ENCODE results near the gene CDH3.

Gene CDH3

DNA sequence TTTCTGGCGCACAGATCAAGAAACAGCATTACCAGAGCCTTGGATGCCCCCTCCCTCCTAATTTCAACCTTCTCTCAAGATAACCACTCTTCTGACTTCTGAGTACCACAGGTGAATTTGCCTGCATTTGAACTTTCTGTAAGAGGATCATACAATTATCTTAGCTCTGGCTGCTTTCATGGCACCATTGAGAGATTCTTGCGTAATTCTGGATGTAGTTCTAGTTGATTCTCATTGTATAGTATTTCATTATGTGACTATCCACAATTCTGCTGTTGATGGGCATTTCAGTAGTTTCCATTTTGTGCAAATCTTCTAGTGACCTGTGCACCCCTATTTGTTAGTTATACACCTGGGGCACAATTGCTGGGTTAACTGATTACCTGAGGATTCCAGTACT, 7.5 kb downstream of the CDH3 start:
- DNase-seq: no peak

DNA sequence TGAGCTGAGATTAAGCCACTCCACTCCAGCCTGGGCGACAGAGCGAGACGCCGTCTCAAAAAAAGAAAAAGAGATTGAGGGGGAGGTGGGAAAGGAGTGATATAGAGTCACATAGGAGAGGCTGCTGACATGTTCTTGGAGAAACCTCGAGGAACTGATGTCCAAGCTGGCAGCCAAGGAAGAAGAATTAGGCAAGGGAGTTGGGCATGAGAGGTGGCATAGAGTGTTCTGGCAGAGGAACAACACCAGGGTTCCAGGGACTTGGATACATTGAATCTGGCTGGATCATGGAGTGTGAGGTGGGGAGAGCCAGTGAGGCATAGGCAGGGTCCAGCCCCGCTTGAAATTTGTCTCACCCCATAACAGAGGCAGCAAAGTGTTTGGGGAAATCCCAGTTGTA, 10.7 kb downstream of the CDH3 start:
- DNase-seq: no peak

DNA sequence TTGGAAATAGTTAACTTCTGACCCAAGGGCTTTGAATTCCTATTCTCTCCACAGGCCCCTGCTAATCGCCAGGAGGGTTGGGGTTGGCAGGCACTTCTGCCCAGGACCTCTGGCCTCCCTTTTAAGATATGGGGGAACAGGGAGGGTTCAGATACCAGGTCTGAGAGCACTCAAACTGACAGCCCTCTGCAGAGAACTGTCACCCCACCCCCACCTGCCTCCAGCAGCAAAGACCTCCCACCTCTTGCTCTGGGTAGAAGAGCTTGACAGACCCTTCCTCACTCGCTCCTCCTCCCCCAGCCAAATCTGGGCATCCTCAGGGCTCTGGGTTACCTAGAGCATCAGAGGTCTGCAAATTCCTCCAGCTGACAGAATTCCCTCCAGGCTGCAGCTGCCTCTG, 11.6 kb downstream of the CDH3 start:
- no peak for DNase-seq

DNA sequence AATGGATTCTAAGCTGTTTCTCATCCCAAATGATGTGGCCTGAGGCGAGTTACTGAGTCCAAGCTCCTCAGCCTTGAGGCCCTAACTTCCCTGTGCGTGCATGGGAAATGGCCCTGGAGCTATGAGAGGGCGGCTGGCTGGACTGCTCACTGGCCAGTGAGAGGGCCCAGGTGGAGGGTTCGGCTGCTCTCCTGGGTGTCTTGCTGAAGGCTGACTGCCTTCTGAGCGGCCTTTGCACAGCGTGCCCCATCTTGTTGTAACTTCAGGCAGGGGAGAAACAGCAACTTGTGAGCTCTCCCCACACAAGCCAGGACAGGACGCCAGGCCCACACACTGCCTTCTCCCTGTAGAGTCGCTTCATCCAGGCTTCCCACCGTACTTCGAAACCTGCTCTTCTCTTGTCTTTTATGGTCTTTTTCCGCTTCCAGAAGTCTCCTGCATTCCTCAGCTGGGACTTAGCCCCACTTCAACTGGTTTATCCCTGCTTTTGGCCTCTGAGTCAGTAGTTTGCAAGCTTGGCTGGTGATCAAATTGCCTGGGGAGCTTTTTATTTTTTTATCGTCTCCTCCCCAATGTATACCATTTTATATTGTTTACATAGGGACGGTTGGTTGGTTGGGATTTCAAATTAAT, 13.3 kb downstream of the CDH3 start:
- peak; percentile 75 for DNase-seq

DNA sequence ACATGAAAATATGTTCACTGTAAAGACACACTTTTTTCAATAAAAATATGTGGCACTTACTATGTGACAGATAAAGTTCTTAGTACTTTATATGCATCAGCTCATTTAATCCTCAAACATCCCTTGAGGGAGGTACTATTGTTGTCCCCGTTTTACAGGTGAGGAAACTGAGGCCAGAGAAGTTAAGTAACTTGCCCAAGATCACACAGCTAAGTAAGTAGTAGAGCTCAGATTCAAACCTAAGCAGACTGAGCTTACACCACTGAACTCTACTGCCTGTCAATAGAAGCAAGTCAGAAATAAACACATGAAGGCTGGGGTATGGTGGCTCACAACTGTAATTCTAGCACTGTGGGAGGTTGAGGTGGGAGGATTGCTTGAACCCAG, 13.9 kb downstream of the CDH3 start:
- no peak for DNase-seq

DNA sequence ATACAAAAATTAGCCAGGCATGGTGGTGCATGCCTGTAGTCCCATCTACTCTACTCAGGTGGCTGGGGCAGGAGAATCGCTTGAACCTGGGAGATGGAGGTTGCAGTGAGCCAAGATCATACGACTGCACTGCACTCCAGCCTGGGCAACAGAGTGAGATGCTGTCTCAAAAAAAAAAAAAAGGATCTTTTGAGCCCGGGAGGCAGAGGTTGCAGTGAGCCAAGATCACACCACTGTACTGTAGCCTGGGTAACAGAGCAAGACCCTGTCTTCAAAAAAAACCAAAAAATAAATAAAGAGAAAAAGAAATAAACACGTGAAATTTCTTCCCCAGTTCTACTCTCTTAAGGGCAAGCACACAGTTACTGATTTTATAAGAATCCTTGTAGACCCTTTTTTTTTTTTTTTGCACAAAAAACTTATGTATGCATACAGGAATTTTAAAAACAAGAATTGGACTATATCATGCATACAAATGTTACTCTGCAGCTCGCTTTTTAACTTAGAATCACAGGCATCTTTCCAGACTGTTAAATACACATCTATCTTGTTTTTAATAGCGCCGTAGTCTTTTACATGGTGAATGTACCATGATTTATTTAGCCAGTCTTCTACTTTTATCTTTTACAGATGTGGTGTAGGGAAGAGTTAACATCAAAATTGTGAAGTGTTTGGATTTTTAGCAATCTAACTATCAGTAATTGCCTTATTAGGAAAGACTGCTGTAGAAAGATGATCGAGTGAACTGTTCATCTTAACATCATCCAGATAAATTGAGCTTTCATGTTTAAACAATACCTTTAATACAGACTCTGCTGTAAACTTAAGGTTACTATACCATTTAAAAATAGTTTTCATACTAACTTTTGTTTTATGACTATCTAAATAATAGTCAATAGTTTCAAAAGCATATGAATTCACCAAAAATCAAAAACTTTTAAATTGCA, 14.6 kb downstream of the CDH3 start:
- no peak for DNase-seq

DNA sequence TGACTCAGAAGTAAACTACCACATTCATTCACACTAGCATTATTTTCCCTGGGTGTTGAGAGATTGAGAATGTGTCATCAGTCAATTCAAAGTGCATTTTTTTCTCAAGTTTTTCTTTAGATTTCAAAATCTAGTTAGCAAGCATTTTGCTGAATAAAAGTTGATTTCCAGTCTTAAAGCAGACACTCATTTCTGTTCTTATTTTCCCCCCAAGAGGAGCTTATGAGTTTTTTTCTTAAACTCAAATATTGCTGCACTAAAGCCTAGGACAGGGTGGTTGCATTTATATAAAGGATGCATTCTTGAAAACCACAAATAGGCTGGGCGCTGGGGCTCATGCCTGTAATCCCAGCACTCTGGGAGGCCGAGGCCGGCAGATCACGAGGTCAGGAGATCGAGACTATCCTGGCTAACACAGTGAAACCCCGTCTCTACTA, 15.3 kb downstream of the CDH3 start:
- no peak for DNase-seq

DNA sequence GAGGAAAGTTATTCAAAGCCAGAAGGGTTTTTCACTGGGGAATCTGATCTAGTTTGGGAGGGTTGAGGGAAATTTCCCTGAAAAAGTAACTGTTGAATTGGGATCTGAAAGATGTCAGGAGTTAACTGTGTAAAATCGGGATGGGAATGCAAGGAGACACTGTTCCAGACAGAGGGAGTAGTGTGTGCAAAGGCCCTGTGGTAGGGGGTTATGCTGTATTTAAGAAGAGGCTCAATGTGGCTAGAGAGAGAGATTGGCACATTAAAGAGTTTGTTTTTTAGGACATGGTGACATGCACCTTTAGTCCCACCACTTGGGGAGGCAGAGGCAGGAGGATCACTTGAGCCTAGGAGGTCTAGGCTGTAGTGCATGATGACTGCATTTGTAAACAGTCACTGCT, 16.9 kb downstream of the CDH3 start:
- no peak for DNase-seq

DNA sequence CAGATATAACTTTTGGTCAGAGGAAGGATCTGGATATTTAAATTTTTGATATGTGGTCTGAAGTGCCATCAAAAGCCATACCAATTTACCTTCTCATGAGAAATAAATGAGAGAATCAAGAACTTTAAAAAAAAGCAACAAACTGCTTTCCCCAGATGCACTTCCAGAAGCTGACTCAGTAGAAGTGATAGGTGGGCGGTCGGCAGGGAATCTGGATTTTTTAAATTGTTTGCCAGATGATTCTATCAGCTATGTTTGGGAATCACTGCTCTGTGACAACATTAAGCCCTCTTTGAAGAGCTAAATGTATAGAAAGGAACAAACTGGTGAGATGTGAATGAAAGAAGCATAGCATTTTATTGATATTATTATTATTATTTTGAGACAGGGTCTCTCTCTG, 19.2 kb downstream of the CDH3 start:
- DNase-seq: no peak

DNA sequence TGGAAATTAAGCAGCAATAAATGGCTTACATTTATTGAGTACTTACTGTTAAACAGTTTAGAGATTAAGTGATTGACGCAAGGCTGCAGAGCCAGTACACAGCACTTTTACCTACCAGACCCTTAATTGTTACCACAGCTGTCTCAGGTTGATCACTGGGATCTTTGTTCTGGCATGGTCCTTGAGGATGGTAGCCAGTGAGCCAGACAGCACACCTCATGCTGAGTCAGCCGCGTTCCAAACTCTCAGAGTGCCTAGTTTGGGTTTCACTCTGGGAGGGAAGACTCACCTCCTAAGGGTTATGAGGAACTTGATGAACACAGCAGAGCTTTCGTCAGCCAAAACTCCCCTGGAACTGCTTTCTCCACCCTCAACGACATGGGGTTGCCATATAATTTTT, 20.4 kb downstream of the CDH3 start:
- DNase-seq: no peak

DNA sequence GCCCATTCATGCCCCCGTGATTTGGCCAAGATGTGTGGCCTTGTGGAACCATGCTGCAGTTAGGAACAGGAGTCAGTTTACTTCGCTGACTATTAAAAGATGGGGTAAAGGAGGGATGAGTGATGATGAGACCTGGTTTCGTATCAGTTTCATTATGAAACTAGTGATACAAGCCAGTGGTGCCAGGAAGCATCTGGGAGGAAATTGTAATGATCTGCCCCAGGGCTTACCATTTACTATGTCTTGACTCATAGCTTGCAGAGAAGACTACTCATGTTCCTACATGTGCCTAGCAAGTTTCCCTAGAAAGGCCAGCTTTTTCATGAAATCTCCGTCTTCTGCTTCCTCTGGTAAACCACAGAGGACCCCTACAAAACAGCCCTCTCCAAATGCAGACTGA, 23.2 kb downstream of the CDH3 start:
- no peak for DNase-seq

DNA sequence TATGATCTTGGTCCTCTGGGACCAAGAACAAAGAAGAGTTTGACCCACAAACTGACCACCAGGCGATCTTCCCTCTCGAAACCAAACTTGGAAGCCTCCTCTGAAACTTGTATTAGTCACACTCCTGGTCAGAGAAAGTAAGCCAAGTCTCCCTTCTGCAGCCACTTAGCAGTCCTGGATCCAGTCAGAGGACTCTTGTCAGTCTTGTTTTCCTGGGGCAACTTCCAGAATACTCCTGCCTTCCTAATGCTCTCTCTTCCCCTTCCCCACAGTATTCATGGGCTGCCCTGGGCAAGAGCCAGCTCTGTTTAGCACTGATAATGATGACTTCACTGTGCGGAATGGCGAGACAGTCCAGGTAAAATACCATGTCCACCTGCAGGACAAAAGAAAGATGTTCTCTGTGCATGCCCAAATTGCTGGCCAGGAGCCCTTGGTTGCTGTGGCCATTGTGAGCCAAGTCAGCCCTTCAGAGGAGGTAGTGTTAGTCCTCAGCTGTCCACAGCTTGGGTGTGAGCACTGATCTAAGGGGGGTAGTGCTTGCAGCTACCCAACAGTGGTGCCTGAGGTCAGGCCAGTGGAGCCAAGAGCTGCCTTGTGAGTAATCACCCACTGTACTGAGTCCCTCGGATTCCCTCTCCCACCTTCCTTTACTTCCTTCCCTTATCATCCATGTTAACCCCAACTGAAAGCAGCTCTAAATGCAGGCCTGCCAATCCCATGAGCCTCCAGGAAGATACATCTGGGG, 31.2 kb downstream of the CDH3 start:
- DNase-seq: no peak

DNA sequence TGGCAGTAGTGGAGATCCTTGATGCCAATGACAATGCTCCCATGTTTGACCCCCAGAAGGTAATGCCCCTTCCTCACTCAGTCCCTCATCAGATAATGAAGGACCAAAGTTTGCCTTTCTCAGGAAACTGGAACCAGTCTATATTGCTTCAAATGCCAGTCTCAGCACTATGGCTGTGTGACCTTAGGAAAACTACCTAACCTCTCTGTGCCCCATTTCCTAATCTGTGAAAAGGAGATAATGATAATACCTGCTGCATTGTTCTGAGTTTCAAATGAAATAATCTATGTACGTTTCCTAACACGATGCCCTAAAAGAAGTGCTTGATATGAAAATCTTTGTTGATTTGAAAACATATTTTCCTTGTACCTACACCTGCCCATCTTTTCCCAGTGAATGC, 35.9 kb downstream of the CDH3 start:
- DNase-seq: no peak

DNA sequence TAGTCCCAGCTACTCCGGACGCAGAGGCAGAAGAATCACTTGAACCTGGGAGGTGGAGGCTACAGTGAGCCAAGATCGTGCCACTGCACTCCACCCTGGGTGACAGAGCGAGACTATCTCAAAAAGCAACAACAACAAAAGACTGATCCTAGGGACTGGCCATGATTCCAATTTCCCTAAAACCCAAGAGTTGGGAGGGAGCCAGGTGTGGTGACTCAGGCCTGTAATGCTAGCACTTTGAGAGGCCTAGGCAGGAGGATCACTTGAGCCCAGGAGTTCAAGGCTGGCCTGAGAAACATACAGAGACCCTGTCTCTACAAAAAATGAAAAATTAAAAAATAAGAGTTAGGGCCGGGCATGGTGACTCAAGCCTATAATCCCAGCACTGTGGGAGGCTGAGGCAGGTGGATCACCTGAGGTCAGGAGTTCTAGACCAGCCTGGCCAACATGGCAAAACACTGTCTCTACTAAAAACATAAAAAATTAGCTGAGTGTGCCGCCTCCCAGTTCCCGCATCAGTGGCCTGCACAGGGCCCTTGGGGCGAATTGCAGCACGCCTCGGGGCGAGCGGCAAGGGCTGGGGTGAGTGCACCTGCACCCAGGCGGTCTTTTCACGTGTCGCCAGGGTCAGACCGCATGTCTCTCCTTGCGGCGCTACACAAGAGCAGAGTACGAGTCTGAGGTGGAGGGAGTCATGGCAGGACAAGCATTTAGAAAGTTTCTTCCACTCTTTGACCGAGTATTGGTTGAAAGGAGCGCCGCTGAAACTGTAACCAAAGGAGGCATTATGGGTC, 40.8 kb downstream of the CDH3 start:
- no peak for DNase-seq

DNA sequence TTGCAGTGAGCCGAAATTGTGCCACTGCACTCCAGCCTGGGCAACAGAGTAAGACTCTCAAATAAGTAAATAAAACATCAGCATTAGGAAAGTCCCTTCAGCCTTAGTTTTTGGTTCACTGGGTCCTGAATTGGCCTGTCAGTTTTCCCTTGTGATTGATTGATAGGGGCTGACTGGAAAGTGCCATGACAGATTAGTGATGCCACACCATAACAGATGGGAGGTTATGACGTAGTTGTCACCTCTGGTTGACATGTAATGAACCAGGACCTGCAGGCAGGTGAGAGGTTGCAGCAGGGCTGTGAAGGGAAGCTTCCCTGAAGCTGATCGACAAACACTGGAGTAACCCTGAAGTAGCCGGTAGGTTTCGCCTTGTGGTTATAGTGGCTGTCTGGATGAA, 41.8 kb downstream of the CDH3 start:
- DNase-seq: no peak

DNA sequence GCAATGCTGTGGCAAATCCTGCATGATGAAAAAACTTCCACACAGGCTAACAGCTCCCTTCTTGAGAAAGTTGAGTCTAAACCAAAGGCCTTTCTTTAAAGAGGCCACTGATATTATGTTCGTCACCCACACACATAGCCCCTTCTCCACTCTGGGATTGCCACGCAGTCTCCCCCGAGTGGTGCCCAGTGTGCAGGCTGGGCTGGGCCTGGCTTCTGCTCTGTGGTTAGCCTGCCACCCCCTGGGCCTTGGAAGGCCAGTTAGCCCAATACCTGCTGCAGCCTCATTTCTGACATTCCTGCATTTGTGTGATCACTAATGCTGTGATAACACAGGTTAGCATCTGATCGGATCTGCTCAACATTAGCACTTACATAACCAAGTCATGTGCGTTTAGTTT, 44.8 kb downstream of the CDH3 start:
- no peak for DNase-seq

DNA sequence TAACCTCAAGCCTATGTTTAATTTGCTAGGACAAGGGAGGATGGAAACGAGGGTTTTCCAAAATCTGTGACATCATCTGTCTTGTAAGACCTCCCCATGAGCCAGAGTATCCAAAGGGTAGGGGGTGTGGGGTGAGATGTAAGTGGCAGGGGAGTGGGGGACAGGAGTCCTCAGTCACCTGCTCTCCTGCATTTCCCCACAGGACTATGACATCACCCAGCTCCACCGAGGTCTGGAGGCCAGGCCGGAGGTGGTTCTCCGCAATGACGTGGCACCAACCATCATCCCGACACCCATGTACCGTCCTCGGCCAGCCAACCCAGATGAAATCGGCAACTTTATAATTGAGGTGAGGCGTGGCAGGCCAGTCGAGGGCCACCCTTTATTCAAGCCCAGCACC, 50.5 kb downstream of the CDH3 start:
- no peak for DNase-seq

DNA sequence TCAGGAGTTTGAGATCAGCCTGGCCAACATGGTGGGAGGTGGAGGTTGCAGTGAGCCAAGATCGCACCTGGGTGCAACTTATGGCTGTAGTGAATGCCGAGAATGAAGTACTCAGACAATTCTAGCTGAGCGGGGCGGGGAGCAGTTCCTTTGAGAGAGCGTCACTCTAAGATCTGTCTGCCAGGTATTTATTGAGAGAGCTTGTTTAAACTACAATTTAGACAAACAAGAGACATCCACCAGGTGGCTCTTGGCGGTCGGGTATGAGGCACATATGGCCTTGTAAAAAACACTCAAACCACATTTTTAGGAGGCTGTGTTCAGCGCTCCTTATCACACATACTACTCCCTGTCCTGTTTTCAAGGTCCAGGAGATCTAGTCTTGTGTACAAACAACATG, 51.4 kb downstream of the CDH3 start:
- no peak for DNase-seq

DNA sequence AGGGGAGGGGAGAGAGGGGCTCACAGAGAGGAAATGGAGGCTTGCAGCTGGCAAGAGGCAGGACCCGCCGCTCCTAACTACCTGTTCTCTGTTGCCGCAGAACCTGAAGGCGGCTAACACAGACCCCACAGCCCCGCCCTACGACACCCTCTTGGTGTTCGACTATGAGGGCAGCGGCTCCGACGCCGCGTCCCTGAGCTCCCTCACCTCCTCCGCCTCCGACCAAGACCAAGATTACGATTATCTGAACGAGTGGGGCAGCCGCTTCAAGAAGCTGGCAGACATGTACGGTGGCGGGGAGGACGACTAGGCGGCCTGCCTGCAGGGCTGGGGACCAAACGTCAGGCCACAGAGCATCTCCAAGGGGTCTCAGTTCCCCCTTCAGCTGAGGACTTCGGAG, 53.0 kb downstream of the CDH3 start:
- DNase-seq: no peak

DNA sequence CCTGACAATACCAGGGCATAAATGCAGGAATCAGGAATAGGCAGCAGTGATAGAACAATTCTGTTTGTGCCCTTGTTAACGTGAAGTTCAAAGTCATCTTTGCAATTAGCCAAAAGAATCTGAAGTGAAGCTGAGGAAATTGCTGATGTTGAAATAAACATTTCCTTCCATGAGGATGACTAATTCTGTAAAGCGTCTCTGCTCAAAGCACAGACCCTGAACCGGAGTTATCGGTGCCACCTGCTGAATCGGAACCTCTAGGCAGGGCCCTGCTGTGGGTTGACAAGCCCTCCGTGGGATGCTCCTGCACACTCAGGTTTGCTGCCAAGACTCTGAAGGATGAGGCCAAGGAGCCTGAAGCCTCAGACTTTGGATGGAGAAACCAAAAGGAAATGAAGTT, 55.0 kb downstream of the CDH3 start:
- no peak for DNase-seq

DNA sequence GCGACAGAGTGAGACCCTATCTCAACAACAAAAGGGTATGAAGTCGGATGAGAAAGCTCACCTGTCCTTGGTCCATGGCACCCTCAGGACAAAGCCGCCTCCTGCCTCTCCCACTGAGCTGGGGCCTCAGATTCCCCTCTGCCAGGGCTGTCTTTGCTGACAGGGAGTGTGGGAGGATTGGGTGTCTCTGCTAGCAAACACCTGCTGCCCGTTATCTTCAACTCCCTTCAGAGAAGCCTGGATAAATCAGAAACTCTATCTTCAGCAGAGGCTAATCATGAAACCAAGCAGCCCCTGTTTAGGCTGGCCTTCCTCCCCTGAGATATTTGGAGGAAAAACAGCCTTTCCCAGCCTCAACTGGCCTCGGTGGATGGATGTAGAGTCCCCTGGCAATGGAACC, 55.7 kb downstream of the CDH3 start:
- DNase-seq: no peak

DNA sequence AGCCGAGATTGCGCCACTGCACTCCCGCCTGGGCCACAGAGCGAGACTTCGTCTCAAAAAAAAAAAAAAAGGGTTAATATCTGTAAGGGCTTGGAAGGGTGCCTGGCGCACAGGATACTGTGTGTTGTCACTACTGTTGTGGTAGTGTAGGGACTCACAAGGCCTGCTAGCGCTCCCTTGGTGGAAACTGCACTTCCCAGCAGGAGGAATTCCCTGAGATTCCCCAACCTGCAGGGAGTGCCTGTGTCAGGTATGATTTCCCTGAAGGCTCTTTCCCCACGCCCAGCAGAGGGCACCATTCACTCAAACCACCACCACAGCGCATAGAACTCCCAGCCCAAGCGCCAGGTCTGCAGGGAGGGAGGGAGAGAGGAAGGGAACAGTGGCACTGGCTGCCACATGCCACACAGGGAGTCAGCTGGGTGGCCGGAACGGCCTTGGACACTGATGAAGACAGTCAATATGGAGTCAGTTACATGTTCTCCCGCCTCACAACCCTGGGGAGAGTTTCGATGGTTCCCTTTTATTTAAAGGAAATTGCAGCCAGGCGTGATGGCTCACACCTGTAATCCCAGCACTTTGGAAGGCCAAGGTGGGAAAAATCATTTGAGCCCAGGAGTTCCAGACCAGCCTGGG, 59.2 kb downstream of the CDH3 start:
- peak; percentile 79 for DNase-seq
